Mesendoderm (in vitro differentiated cells): ENCODE data around the gene CNGB1.

Experiments used
- DNase-seq: peaks from one replicate; pipeline ENCODE4 v3.0.0; 2013
- H2AK5ac ChIP-seq: 2 replicates; pipeline ENCODE4 v1.6.1; 2013; ENCODE audit warnings: low read length, inconsistent platforms
- H2BK120ac ChIP-seq: 2 replicates; pipeline ENCODE4 v1.6.1; 2013; ENCODE audit warnings: low read depth, mild to moderate bottlenecking, low read length, moderate library complexity, mixed read lengths
- H2BK15ac ChIP-seq: replicated peaks from 2 replicates; pipeline ENCODE4 v1.6.1; 2013; ENCODE audit warnings: low read depth, mild to moderate bottlenecking, moderate library complexity
- H2BK5ac ChIP-seq: 2 replicates; pipeline ENCODE4 v1.6.1; 2013; ENCODE audit warnings: low read length, inconsistent platforms
- H3K18ac ChIP-seq: 2 replicates; pipeline ENCODE4 v1.6.1; 2013; ENCODE audit warnings: mild to moderate bottlenecking, low read length, mixed read lengths
- H3K23ac ChIP-seq: one replicate; pipeline ENCODE4 v1.6.1; 2013; ENCODE audit warnings: low read length
- H3K27ac ChIP-seq: 2 replicates; pipeline ENCODE4 v1.5.1; 2013; ENCODE audit warnings: low read depth, mild to moderate bottlenecking, inconsistent platforms, low read length, moderate library complexity
- H3K27me3 ChIP-seq: 2 replicates; pipeline ENCODE4 v1.6.1; 2013; ENCODE audit warnings: low read length, control low read depth, mild to moderate bottlenecking, inconsistent platforms; ENCODE audit not compliant: insufficient read depth, poor library complexity
- H3K36me3 ChIP-seq: 2 replicates; pipeline ENCODE4 v1.6.1; 2013; ENCODE audit warnings: low read length, inconsistent platforms; ENCODE audit not compliant: control insufficient read depth, insufficient read depth
- H3K4ac ChIP-seq: one replicate; pipeline ENCODE4 v1.6.1; 2013; ENCODE audit warnings: low read depth, mild to moderate bottlenecking, low read length, moderate library complexity
- H3K4me1 ChIP-seq: 2 replicates; pipeline ENCODE4 v1.6.1; 2013; ENCODE audit warnings: low read depth, low read length, inconsistent platforms; ENCODE audit not compliant: control insufficient read depth
- H3K4me2 ChIP-seq: 2 replicates; pipeline ENCODE4 v1.6.1; 2013; ENCODE audit warnings: low read length
- H3K4me3 ChIP-seq: 2 replicates; pipeline ENCODE4 v1.5.1; 2013; ENCODE audit warnings: mild to moderate bottlenecking, low read length
- H3K56ac ChIP-seq: one replicate; pipeline ENCODE4 v1.6.1; 2013; ENCODE audit warnings: low read length
- H3K79me1 ChIP-seq: 2 replicates; pipeline ENCODE4 v1.6.1; 2013; ENCODE audit warnings: low read length, inconsistent platforms
- H3K79me2 ChIP-seq: 2 replicates; pipeline ENCODE4 v1.6.1; 2013; ENCODE audit warnings: mild to moderate bottlenecking, low read length; ENCODE audit not compliant: control insufficient read depth, insufficient read depth
- H3K9ac ChIP-seq: 2 replicates; pipeline ENCODE4 v1.6.1; 2013; ENCODE audit warnings: low read length, inconsistent platforms
- H4K5ac ChIP-seq: one replicate; pipeline ENCODE4 v1.6.1; 2013; ENCODE audit warnings: low read length
- H4K8ac ChIP-seq: one replicate; pipeline ENCODE4 v1.6.1; 2013; ENCODE audit warnings: low read depth, mild to moderate bottlenecking, control low read depth, low read length, moderate library complexity
- WGBS: extraction: QIAGEN DNeasy Blood & Tissue Kit; methylation state at CpG from one replicate; pipeline ENCODE4 v1.1.7; 2013; ENCODE audit warnings: low lambda C conversion rate, missing lambda C conversion rate; ENCODE audit not compliant: insufficient coverage; ENCODE audit errors: extremely low coverage; 5-methylcytosine and 5-hydroxymethylcytosine counted together

The CNGB1 gene

DNA sequence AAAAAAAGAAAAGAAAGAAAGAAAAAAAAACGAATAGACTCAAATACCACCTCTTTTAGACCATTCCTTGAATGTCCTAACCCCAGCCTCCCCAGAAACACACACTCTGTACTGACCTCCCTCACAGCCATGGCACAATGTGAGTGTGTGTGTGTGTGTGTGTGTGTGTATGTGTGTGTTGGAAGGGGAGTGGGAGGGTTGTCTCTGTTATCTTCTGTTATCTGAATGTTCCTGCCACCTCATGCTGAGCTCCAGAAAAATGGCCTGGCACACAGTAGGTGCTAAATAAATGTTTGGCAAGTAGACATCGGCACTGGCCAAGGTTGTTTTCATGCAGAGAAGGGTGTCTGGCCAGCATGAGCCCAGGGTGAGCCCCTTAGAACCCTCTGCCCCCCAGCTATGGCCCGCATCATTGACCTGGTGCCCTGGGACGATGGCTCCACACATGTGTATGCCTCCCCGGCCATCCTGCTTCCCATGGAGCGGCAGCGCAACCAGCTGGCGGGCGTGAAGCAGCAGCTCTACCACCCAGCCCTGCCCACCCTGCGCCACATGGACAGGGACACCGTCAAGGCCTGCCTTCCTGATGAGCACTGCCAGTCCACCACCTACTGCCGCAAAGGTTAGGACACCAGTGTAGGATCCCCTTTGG is 6.6 kb upstream of the CNGB1 start:
- Histone ChIP-seq H3K4ac (no peak overlapping the region), H3K27ac (no peak overlapping the region), H3K79me2 (no peaks in the 10 kb centered on the region), H4K5ac (no peak overlapping the region), H3K36me3 (no peaks in the 10 kb centered on the region), H3K27me3 (no peaks in the 10 kb centered on the region), H3K4me2 (no peak overlapping the region), H4K8ac (no peak overlapping the region), H2BK5ac (no peak overlapping the region), H3K4me3 (no peak overlapping the region), H3K79me1 (no peaks in the 10 kb centered on the region), H3K56ac (no peak overlapping the region), H2BK15ac (no peak overlapping the region), H3K4me1 (no peaks in the 10 kb centered on the region), H3K9ac (no peak overlapping the region), H2AK5ac (no peak overlapping the region), H3K23ac (no peak overlapping the region), H2BK120ac (no peak overlapping the region), H3K18ac (no peak overlapping the region)
- no peak for DNase-seq
- WGBS: no CpG with 5 or more reads among the region's 12 CpGs

DNA sequence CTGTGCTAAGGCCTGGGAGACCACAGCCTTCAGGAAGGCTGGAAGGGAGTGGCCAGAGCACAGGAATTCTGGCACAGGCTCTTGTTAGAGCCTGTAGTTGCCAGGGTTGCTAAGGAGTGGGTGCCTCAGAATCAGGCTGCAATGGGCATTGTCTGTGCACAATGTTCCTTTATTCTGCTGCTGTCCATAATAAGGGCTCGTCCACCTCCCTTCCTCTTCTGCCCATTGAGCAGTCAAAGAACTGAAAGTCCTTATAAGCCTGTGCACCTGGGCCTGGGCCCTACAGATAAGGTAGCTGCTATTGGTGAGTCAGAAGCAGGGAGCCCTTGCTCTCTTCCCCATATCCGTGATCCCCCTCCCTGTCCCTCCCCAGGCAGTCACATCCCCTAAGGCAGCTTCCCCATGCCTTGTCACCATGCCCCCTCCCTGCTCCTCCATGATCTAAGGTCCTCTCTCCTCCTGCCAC is 5.4 kb upstream of the CNGB1 start:
- DNase-seq: no peak
- no peak overlapping the region for H3K23ac ChIP-seq
- H3K27ac ChIP-seq: no peak overlapping the region
- H2BK5ac ChIP-seq: no peak overlapping the region
- H2AK5ac ChIP-seq: no peak overlapping the region
- no peaks in the 10 kb centered on the region for H3K79me1 ChIP-seq
- no peak overlapping the region for H2BK120ac ChIP-seq
- H4K5ac ChIP-seq: no peak overlapping the region
- H3K4me3 ChIP-seq: no peak overlapping the region
- H2BK15ac ChIP-seq: no peak overlapping the region
- H3K27me3 ChIP-seq: no peaks in the 10 kb centered on the region
- no peak overlapping the region for H3K9ac ChIP-seq
- no peak overlapping the region for H3K56ac ChIP-seq
- no peak overlapping the region for H4K8ac ChIP-seq
- no peaks in the 10 kb centered on the region for H3K4me1 ChIP-seq
- H3K4ac ChIP-seq: no peak overlapping the region
- no peak overlapping the region for H3K18ac ChIP-seq
- WGBS: no CpG with 5 or more reads among the region's 2 CpGs
- H3K4me2 ChIP-seq: no peak overlapping the region
- no peaks in the 10 kb centered on the region for H3K79me2 ChIP-seq
- no peaks in the 10 kb centered on the region for H3K36me3 ChIP-seq

DNA sequence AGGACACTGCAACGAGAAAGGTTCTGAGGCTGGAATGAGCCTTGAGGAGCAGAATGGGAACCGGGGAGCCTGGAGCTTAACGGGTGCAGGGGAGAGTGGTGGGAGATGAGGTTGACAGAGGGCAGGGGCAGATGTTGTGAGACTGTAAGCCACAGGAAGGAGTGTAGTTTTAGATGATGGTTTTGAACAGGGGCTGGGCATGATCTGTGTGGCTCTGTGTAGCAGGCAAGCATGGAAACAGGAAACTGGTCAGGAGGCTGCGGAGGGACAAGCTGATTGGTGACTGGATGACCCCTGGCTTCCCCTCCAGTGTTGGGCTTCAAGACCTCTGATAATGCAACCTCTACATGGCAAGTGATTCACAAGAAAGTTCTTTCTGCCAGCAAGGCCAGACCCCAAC is 1.4 kb upstream of the CNGB1 start:
- Histone ChIP-seq H3K4me3 (no peak overlapping the region), H3K4ac (no peak overlapping the region), H3K23ac (no peak overlapping the region), H3K27ac (no peak overlapping the region), H3K36me3 (no peaks in the 10 kb centered on the region), H3K56ac (no peak overlapping the region), H2AK5ac (no peak overlapping the region), H3K4me1 (no peaks in the 10 kb centered on the region), H3K79me2 (no peaks in the 10 kb centered on the region), H2BK5ac (no peak overlapping the region), H3K9ac (no peak overlapping the region), H3K4me2 (no peak overlapping the region), H2BK15ac (no peak overlapping the region), H4K5ac (no peak overlapping the region), H2BK120ac (no peak overlapping the region), H3K79me1 (no peaks in the 10 kb centered on the region), H4K8ac (no peak overlapping the region), H3K27me3 (no peaks in the 10 kb centered on the region), H3K18ac (no peak overlapping the region)
- no CpG with 5 or more reads among the region's 4 CpGs for WGBS
- DNase-seq: no peak

DNA sequence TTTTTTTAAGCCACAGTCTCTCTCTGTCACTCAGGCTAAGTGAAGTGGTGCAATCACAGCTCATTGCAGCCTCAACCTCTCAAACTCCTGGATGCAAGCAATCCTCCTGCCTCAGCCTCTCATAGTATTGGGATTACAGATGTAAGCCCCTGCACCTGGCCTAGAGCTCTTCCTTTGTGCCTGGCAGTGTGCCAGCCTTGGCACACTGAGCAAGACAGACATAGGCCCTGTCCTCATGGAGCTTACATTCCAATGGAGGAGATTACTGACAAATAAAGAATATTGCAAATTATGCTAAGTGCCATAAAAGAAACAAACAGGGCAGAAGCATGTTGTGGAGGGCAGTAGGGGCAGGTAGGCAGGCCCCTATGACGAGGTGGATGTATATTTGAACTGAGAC is 920 bp upstream of the CNGB1 start:
- H4K8ac ChIP-seq: no peak overlapping the region
- no peaks in the 10 kb centered on the region for H3K4me1 ChIP-seq
- H3K18ac ChIP-seq: no peak overlapping the region
- no peak overlapping the region for H3K23ac ChIP-seq
- H3K56ac ChIP-seq: no peak overlapping the region
- no peaks in the 10 kb centered on the region for H3K27me3 ChIP-seq
- H3K79me1 ChIP-seq: no peaks in the 10 kb centered on the region
- H3K36me3 ChIP-seq: no peaks in the 10 kb centered on the region
- DNase-seq: no peak
- no peak overlapping the region for H3K27ac ChIP-seq
- H3K79me2 ChIP-seq: no peaks in the 10 kb centered on the region
- H3K4me3 ChIP-seq: no peak overlapping the region
- H3K4me2 ChIP-seq: no peak overlapping the region
- no peak overlapping the region for H2BK5ac ChIP-seq
- WGBS: no CpG with 5 or more reads among the region's 1 CpG
- H2AK5ac ChIP-seq: no peak overlapping the region
- no peak overlapping the region for H3K9ac ChIP-seq
- H2BK120ac ChIP-seq: no peak overlapping the region
- H4K5ac ChIP-seq: no peak overlapping the region
- no peak overlapping the region for H2BK15ac ChIP-seq
- H3K4ac ChIP-seq: no peak overlapping the region

DNA sequence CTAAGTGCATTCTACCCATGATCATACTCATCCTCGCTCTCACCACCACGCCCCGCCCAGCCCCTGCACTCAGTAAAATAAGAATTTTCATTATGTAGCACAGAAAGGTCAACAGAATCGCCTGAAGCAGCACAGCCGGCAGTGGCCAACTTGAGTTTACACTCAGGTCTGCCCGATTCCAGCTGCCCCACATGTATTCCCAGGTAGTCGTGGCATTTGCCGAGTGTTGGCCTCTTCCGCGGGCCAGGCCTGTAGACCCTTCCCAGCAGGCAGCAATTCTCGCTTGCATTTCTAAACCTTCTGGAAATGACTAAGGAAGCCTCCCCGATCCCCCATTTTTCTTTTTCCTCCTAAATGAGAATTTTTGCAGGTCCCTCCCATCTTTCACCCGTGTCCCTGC is 609 bp downstream of the CNGB1 start:
- Histone ChIP-seq H3K79me1 (no peaks in the 10 kb centered on the region), H3K4me1 (no peaks in the 10 kb centered on the region), H3K9ac (no peak overlapping the region), H2BK15ac (no peak overlapping the region), H3K18ac (no peak overlapping the region), H3K27ac (no peak overlapping the region), H4K5ac (no peak overlapping the region), H3K23ac (no peak overlapping the region), H4K8ac (no peak overlapping the region), H3K79me2 (no peaks in the 10 kb centered on the region), H3K4me3 (no peak overlapping the region), H2AK5ac (no peak overlapping the region), H3K4ac (no peak overlapping the region), H2BK120ac (no peak overlapping the region), H3K36me3 (no peaks in the 10 kb centered on the region), H3K27me3 (no peaks in the 10 kb centered on the region), H3K4me2 (no peak overlapping the region), H3K56ac (no peak overlapping the region), H2BK5ac (no peak overlapping the region)
- no peak for DNase-seq
- WGBS: no CpG with 5 or more reads among the region's 13 CpGs
